ENCODE results near the gene ROBO2.

ROBO2 gene

GRCh38 chr3:77672016-77672415, 632.1 kb downstream of the ROBO2 start:
- no peak overlapping the region for H3K27ac ChIP-seq
- CTCF ChIA-PET = no interaction called here
- TF ChIP-seq CTCF (conservative IDR thresholded peaks at IDR 0.05; ENCODE audit: low read depth) = no peak
- DNase-seq (ENCODE audit: low spot score) = no peak
- POLR2A ChIA-PET (ENCODE audit: low non-redundant PET) = no interaction called here

GRCh38 chr3:77682162-77682561, 642.3 kb downstream of the ROBO2 start:
- ChIA-PET POLR2A (ENCODE audit: low non-redundant PET) (no interaction called here), CTCF (no interaction called here)
- TF ChIP-seq CTCF (conservative IDR thresholded peaks at IDR 0.05; ENCODE audit: low read depth) = no peak
- H3K27ac ChIP-seq = no peak overlapping the region
- DNase-seq (ENCODE audit: low spot score) = no peak

GRCh38 chr3:77684115-77684514, 644.2 kb downstream of the ROBO2 start:
- H3K27ac ChIP-seq = no peak overlapping the region
- CTCF ChIA-PET = no interaction called here

GRCh38 chr3:77685713-77686112, 645.8 kb downstream of the ROBO2 start:
- TF ChIP-seq CTCF (conservative IDR thresholded peaks at IDR 0.05; ENCODE audit: low read depth) = no peak
- H3K27ac ChIP-seq = no peak overlapping the region
- ChIA-PET POLR2A (ENCODE audit: low non-redundant PET) (no interaction called here), CTCF (no interaction called here)
- DNase-seq (ENCODE audit: low spot score) = no peak

More at GRCh38 chr3:77684115-77684514, 644.2 kb downstream of the ROBO2 start:
- no peak for TF ChIP-seq CTCF (conservative IDR thresholded peaks at IDR 0.05; ENCODE audit: low read depth)
- POLR2A ChIA-PET (ENCODE audit: low non-redundant PET) = no interaction called here
- DNase-seq (ENCODE audit: low spot score) = no peak

- H3K27ac ChIP-seq = no peak overlapping the region
- TF ChIP-seq CTCF (conservative IDR thresholded peaks at IDR 0.05; ENCODE audit: low read depth) = no peak
- DNase-seq (ENCODE audit: low spot score) = no peak
- CTCF ChIA-PET = no interaction called here
- POLR2A ChIA-PET (ENCODE audit: low non-redundant PET) = no interaction called here
Measured at GRCh38 chr3:77686560-77686959, 646.7 kb downstream of the ROBO2 start.

- ChIA-PET CTCF (no interaction called here), POLR2A (ENCODE audit: low non-redundant PET) (no interaction called here)
- H3K27ac ChIP-seq = no peak overlapping the region
- no peak for DNase-seq (ENCODE audit: low spot score)
- TF ChIP-seq CTCF (conservative IDR thresholded peaks at IDR 0.05; ENCODE audit: low read depth) = no peak
Measured at GRCh38 chr3:77687545-77687944, 647.6 kb downstream of the ROBO2 start.

- H3K27ac ChIP-seq = no peak overlapping the region
- ChIA-PET CTCF (no interaction called here), POLR2A (ENCODE audit: low non-redundant PET) (no interaction called here)
- no peak for DNase-seq (ENCODE audit: low spot score)
- TF ChIP-seq CTCF (conservative IDR thresholded peaks at IDR 0.05; ENCODE audit: low read depth) = no peak
Measured at GRCh38 chr3:77690284-77690845, 650.5 kb downstream of the ROBO2 start.
